B cell (primary cell): ENCODE data around the gene TSPAN1. TPM values are rescaled to one million over a fixed set of nuclear protein-coding genes. Genes with fewer than 3 reads are reported as not detected.

Source experiments
- ATAC-seq: fragments of 200-7000 bp; cut with Tn5 transposase; one replicate; pipeline ENCODE4 v1.10.0; 2021; ENCODE audit warnings: low read depth, mild to moderate bottlenecking, moderate number of reproducible peaks, moderate library complexity
- CTCF ChIA-PET: fragments of 350-600 bp; sonication (Branson Sonifier 250); formaldehyde crosslinking; loops from one replicate; lab custom pipeline; 2021; ENCODE audit warnings: antibody characterized with exemption, inconsistent platforms; lab: Charles Lee
- POLR2A ChIA-PET: fragments of 350-600 bp; sonication (Branson Sonifier 250); formaldehyde crosslinking; loops from one replicate; lab custom pipeline; 2021; ENCODE audit warnings: antibody characterized with exemption; lab: Charles Lee
- DNase-seq: peaks from one replicate; pipeline ENCODE4 v3.0.0; 2013
- H2AFZ ChIP-seq: 2 replicates; pipeline ENCODE4 v1.6.1; 2012; ENCODE audit warnings: mild to moderate bottlenecking, low read depth, low read length; ENCODE audit not compliant: insufficient read depth, poor library complexity, severe bottlenecking
- H3K27ac ChIP-seq, 2 donors: 1 replicate in 1 of 2; 2 replicates in 1 of 2; pipeline ENCODE4 v1.5.1; 2012 to 2013; ENCODE audit warnings: low read length in 2 of 2, mild to moderate bottlenecking in 2 of 2, moderate library complexity in 1 of 2
- H3K27me3 ChIP-seq, 4 experiments: fragments of 200-600 bp in 1 of 4; sonication (generic) in 1 of 4; replicated peaks in 1 of 4; 1 replicate in 2 of 4; 2 replicates in 2 of 4; pipeline versions ENCODE4 v1.6.1 to v1.7.0; 2013 to 2016; ENCODE audit warnings: low read length in 3 of 4, mild to moderate bottlenecking in 2 of 4, mixed read lengths in 1 of 4, moderate library complexity in 1 of 4; ENCODE audit not compliant: insufficient read depth in 4 of 4, control insufficient read depth in 3 of 4; ENCODE audit errors: control extremely low read depth in 1 of 4
- H3K36me3 ChIP-seq, 2 experiments: replicated peaks in 1 of 2; 1 replicate in 1 of 2; 2 replicates in 1 of 2; pipeline versions ENCODE4 v1.6.1 to v1.7.1; 2013; ENCODE audit warnings: low read length in 1 of 2; ENCODE audit not compliant: insufficient read depth in 2 of 2, control insufficient read depth in 1 of 2; ENCODE audit errors: control extremely low read depth in 1 of 2, extremely low read depth in 1 of 2
- H3K4me1 ChIP-seq, 2 donors: fragments of 200-600 bp in 1 of 2; sonication (generic) in 1 of 2; 1 replicate in 1 of 2; 2 replicates in 1 of 2; pipeline versions ENCODE4 v1.5.1 to v1.6.1; 2013 to 2017; ENCODE audit warnings: low read length in 2 of 2; ENCODE audit not compliant: control insufficient read depth in 2 of 2, insufficient read depth in 2 of 2
- H3K4me2 ChIP-seq: replicated peaks from 2 replicates; pipeline ENCODE3; 2012; ENCODE audit warnings: mild to moderate bottlenecking, low read depth, low read length; ENCODE audit not compliant: poor library complexity, severe bottlenecking
- H3K4me3 ChIP-seq, 5 experiments: fragments of 200-600 bp in 1 of 5; sonication (generic) in 1 of 5; 1 replicate in 3 of 5; 2 replicates in 2 of 5; pipeline versions ENCODE4 v1.5.1 to v1.7.0; 2011 to 2016; ENCODE audit warnings: low read length in 4 of 5, mild to moderate bottlenecking in 4 of 5, low read depth in 2 of 5, control low read depth in 1 of 5, moderate library complexity in 1 of 5; ENCODE audit not compliant: insufficient read depth in 1 of 5; ENCODE audit errors: control extremely low read depth in 1 of 5, extremely low read depth in 1 of 5
- H3K79me2 ChIP-seq: fragments of 200-600 bp; sonication (generic); one replicate; pipeline ENCODE4 v1.6.0; 2016; ENCODE audit warnings: low read length; ENCODE audit not compliant: control insufficient read depth, insufficient read depth
- H3K9ac ChIP-seq: fragments of 200-600 bp; sonication (generic); 2 replicates; pipeline ENCODE4 v1.6.1; 2017; ENCODE audit warnings: mild to moderate bottlenecking, low read length, moderate library complexity
- H3K9me3 ChIP-seq, 3 donors: one replicate each; pipeline versions ENCODE4 v1.6.1 to v1.7.1; 2013; ENCODE audit warnings: low read length in 2 of 3; ENCODE audit not compliant: control insufficient read depth in 2 of 3, insufficient read depth in 1 of 3; ENCODE audit errors: control extremely low read depth in 1 of 3
- H4K20me1 ChIP-seq: 2 replicates; pipeline ENCODE4 v1.6.0; 2012; ENCODE audit warnings: mild to moderate bottlenecking, low read length; ENCODE audit not compliant: insufficient read depth, control insufficient read depth, poor library complexity, severe bottlenecking
- H3K27ac Mint-ChIP-seq: one replicate; pipeline ENCODE4 v1.8.0; 2021; ENCODE audit warnings: mixed read lengths
- H3K27me3 Mint-ChIP-seq: one replicate; pipeline ENCODE4 v1.8.0; 2021; ENCODE audit warnings: mixed read lengths
- H3K4me1 Mint-ChIP-seq: one replicate; pipeline ENCODE4 v1.8.0; 2021; ENCODE audit warnings: mixed read lengths
- H3K4me3 Mint-ChIP-seq: one replicate; pipeline ENCODE4 v1.8.0; 2021; ENCODE audit warnings: mixed read lengths
- H3K9me3 Mint-ChIP-seq: one replicate; pipeline ENCODE4 v1.8.0; 2022; ENCODE audit warnings: mixed read lengths; ENCODE audit not compliant: insufficient read depth
- CTCF ChIP-seq: fragments of 200-600 bp; IDR thresholded peaks from one replicate; pipeline ENCODE4 v1.8.0; 2022; ENCODE audit warnings: antibody characterized with exemption, mild to moderate bottlenecking
- EZH2 ChIP-seq: IDR thresholded peaks from 2 replicates; pipeline ENCODE4 v1.6.1; 2012; ENCODE audit warnings: borderline replicate concordance, low read depth, mild to moderate bottlenecking, moderate library complexity, low read length; ENCODE audit not compliant: insufficient read depth, poor library complexity, severe bottlenecking
- WGBS: methylation state at CpG from one replicate; pipeline ENCODE4 v1.1.5; 2013; ENCODE audit warnings: missing lambda C conversion rate; ENCODE audit not compliant: insufficient coverage; 5-methylcytosine and 5-hydroxymethylcytosine counted together
- intact Hi-C: fragments of 100-400 bp; cut with micrococcal nuclease; formaldehyde crosslinking; loops from one replicate; pipeline ENCODE4 v1.10.0; 2022
- polyA plus RNA-seq: library from polyadenylated mRNA; depleted of rRNA; stranded (reverse); fragments of >200 nt; gene quantifications from 2 replicates; pipeline ENCODE4 v1.2.3, GENCODE V29; 2012
- total RNA-seq, 2 donors: library from RNA; stranded (reverse); fragments of 120-200 nt in 1 of 2; gene quantifications; 1 replicate in 1 of 2; 2 replicates in 1 of 2; pipeline versions ENCODE4 v1.2.3 to v1.2.4, GENCODE V29; 2013 to 2022

TSPAN1 gene
- total and polyA plus RNA-seq, 2 donors (not counting 1 experiment from before 2014, with no cell fraction given): not detected

DNA sequence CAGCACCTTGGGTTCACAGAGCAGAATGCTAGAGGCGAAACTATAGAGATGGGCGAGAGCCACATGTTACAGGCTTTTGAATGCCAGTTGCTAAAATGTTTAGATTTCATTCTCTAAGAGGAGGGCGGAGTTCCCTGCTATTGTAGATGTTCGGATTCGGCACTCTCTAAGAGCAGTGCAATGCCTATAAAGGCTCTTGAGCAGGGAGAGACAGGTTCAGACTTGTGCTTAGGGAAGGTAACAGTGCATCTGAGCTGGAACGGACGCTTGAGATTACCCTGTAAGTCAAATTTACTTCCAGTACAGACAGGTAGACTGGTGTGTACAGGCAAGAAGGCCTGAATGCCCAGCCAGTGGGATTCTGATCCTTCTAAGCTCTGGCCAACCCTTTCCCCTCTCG, 43.6 kb downstream of the TSPAN1 start:
- Histone ChIP-seq H3K79me2 (no peaks in the 10 kb centered on the region), H3K27me3 (no peaks in the 10 kb centered on the region), H3K4me3 (no peak overlapping the region), H3K4me1 (peaks cover 0 to under 1% of the 10 kb centered on the region in 2 donors), H3K27ac (no peak overlapping the region), H3K9ac (no peak overlapping the region), H2AFZ (no peak overlapping the region), H3K9me3 (no peaks in the 10 kb centered on the region), H4K20me1 (no peaks in the 10 kb centered on the region), H3K36me3 (no peaks in the 10 kb centered on the region), H3K4me2 (no peak overlapping the region)
- intact Hi-C loops: no loop called here
- Mint-ChIP-seq H3K27me3 (peaks cover 8% of the 10 kb centered on the region), H3K9me3 (no peaks in the 10 kb centered on the region), H3K27ac (no peak overlapping the region), H3K4me3 (no peak overlapping the region), H3K4me1 (no peaks in the 10 kb centered on the region)
- ChIA-PET POLR2A (no interaction called here), CTCF (no interaction called here)
- TF ChIP-seq EZH2: no peak
- TF ChIP-seq CTCF: no peak
- 94% methylated on average over 8 of the region's 8 CpGs for WGBS
- ATAC-seq: no peak
- no peak for DNase-seq

DNA sequence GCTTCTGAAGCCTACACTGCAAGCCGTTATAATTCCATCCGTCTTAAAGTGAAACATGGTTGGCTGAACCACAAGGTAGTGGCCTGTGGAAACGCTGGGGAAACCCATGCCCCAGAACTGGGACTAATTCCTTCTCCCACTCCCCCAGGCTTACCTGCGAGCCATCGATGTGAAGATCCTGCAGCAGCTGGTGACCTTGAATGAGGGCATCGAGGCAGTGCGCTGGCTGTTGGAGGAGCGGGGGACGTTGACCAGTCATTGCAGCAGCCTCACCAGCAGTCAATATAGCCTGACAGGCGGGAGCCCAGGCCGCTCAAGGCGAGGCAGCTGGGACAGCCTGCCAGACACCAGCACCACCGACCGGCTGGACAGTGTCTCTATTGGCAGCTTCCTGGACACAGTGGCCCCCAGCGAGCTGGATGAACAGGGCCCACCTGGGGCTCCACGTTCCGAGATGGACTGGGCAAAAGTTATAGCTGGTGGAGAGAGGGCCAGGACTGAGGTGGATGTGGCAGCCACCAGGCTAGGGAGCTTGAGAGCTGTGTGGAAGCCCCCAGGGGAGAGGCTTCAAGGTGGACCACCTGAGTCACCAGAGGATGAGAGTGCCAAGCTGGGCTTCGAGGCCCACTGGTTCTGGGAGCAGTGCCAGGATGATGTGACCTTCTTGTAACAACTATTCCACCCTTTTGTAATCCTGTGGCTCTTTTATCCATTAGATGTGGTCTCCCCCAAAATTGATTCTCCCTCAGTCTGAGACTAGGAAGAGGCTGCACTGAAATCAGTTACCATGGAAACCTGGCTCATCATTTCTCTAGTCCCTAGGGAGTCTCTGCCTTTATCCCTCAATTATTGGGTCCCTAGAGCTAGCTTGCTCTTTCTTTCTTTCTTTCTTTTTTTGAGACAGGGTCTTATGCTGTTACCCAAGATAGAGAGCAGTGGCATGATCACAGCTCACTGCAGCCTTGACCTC, 44.9 kb downstream of the TSPAN1 start:
- H3K27ac ChIP-seq: no peak overlapping the region
- H3K27me3 ChIP-seq: no peaks in the 10 kb centered on the region
- DNase-seq (no peak), ATAC-seq (no peak)
- Mint-ChIP-seq H3K27ac (no peak overlapping the region), H3K9me3 (no peaks in the 10 kb centered on the region), H3K27me3 (peaks cover 8% of the 10 kb centered on the region), H3K4me1 (peaks cover 1% of the 10 kb centered on the region), H3K4me3 (no peak overlapping the region)
- POLR2A ChIA-PET: no interaction called here
- no peaks in the 10 kb centered on the region for H3K9me3 ChIP-seq
- no peak overlapping the region for H3K4me3 ChIP-seq
- intact Hi-C loops: no loop called here
- H2AFZ ChIP-seq: no peak overlapping the region
- CTCF ChIA-PET: interaction anchor here (0.9 kb wide), 1 partner anchor 10 kb away, joined by 3 read pairs; no protein-coding TSS in a partner anchor
- no peak overlapping the region for H3K9ac ChIP-seq
- no peaks in the 10 kb centered on the region for H4K20me1 ChIP-seq
- no peak overlapping the region for H3K4me2 ChIP-seq
- 97% methylated on average over 17 of the region's 18 CpGs for WGBS
- peaks cover 0 to 3% of the 10 kb centered on the region in 2 donors for H3K4me1 ChIP-seq
- H3K36me3 ChIP-seq: no peaks in the 10 kb centered on the region
- TF ChIP-seq CTCF (no peak), EZH2 (no peak)
- H3K79me2 ChIP-seq: no peaks in the 10 kb centered on the region
